ENCODE results near the gene CCT7.

Gene CCT7

GRCh38 chr2:73227086-73227485 lies 7.0 kb upstream of the CCT7 start:
- DNase-seq: no peak

GRCh38 chr2:73228631-73229030 lies 5.5 kb upstream of the CCT7 start:
- no peak for DNase-seq

- no peak for DNase-seq
Measured at GRCh38 chr2:73232403-73233153, 1.5 kb upstream of the CCT7 start.

- DNase-seq: peak; percentile 99
Measured at GRCh38 chr2:73233154-73233931, 765 bp upstream of the CCT7 start, which contains the start of gene PRADC1. Gene PRADC1, minus strand, starts transcription at chr2:73233239. Its CDS starts 79 bp downstream, at chr2:73233160.

GRCh38 chr2:73235315-73236028 lies 1.4 kb downstream of the CCT7 start:
- no peak for DNase-seq

GRCh38 chr2:73237168-73237567 lies 3.1 kb downstream of the CCT7 start:
- DNase-seq: no peak

- no peak for DNase-seq
Measured at GRCh38 chr2:73238149-73238548, 4.0 kb downstream of the CCT7 start.

- DNase-seq: no peak
Measured at GRCh38 chr2:73238976-73239375, 4.9 kb downstream of the CCT7 start.

GRCh38 chr2:73239776-73240175 lies 5.7 kb downstream of the CCT7 start:
- no peak for DNase-seq

GRCh38 chr2:73243884-73244570 lies 9.9 kb downstream of the CCT7 start:
- no peak for DNase-seq

- no peak for DNase-seq
Measured at GRCh38 chr2:73244580-73244979, 10.5 kb downstream of the CCT7 start.

GRCh38 chr2:73246850-73247249 lies 12.7 kb downstream of the CCT7 start:
- DNase-seq: no peak

- DNase-seq: no peak
Measured at GRCh38 chr2:73249636-73250035, 15.5 kb downstream of the CCT7 start.

- DNase-seq: no peak
Measured at GRCh38 chr2:73250872-73251846, 17.1 kb downstream of the CCT7 start.

GRCh38 chr2:73252238-73253027 lies 18.3 kb downstream of the CCT7 start:
- no peak for DNase-seq

GRCh38 chr2:73253400-73253799 lies 19.3 kb downstream of the CCT7 start:
- no peak for DNase-seq

GRCh38 chr2:73253901-73254300 lies 19.8 kb downstream of the CCT7 start:
- no peak for DNase-seq

GRCh38 chr2:73254343-73255006 lies 20.4 kb downstream of the CCT7 start:
- no peak for DNase-seq

- DNase-seq: no peak
Measured at GRCh38 chr2:73255007-73255644, 21.0 kb downstream of the CCT7 start.

Data from SIG-M5 (cell line).